GM18907 (cell line): ENCODE measurements around the gene IPO11.

Source experiments
- ATAC-seq: cut with Tn5 transposase; IDR thresholded peaks from one replicate; pipeline ENCODE4 v1.9.1; 2021; ENCODE audit warnings: mild to moderate bottlenecking, moderate library complexity; ENCODE audit not compliant: unreplicated experiment

The IPO11 gene

DNA sequence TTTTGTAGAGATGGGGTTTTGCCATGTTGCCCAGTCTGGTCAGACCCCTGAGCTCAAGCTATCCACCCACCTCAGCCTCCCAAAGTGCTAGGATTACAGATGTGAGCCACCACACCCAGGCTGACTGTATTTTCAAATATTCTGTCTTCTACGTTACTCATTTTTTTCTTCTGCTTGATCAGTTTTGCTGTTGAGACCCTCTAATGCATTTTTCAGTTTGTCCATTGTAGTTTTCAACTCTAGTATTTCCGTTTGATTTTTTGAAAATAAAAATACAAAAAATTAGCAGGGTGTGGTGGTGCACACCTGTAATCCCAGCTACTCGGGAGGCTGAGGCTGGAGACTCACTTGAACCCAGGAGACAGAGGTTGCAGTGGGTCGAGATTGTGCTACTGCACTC is 155.6 kb downstream of the IPO11 start:
- no peak for ATAC-seq

DNA sequence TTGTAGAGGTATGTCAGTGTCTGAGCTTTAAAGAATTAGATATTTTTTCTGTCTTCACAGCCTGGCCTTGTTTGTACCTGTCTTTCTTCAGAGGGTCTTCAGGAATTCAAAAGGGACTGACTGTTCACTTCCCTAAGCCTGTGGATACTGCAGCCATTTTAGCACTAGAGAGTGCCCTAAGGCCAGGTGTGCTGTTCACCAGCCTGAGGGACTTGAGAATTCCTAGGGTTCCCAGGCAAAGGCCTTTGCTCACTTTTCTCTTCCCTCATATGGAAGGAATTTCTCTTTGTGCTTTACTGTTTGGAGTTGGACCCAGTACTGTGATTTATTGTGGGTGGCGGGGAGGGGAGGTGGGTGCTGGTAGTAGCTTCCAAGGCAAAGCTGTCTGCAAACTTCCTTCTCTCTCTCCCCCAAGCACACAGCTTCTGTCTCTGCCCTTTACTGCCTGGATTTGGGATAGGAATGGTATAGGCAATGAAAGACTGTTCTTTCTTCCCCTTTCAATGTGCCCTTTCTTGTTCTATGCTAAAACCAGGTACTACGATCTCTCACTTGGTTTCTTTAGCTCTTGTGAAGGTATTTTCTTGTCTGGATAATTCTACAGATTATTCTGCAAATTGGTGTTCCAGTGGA is 156.4 kb downstream of the IPO11 start:
- no peak for ATAC-seq

DNA sequence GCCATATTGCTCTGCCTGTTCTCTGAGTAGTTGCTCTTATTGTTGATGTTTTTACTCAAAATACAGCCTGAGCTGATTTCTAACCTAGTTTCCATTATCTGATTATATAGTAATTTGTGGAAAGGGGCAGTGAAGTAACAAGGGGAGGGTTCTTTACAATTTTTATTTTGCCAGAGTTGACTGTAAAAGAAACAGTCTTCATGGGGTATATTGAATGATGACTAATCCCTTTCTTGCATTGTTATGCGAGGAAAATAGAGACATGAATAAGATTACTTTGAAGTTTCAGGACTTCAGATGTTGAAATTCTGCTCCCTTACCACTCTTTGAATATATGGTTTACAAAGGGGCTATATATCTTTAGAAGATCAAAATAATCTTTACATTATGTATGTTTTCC is 156.9 kb downstream of the IPO11 start:
- no peak for ATAC-seq

DNA sequence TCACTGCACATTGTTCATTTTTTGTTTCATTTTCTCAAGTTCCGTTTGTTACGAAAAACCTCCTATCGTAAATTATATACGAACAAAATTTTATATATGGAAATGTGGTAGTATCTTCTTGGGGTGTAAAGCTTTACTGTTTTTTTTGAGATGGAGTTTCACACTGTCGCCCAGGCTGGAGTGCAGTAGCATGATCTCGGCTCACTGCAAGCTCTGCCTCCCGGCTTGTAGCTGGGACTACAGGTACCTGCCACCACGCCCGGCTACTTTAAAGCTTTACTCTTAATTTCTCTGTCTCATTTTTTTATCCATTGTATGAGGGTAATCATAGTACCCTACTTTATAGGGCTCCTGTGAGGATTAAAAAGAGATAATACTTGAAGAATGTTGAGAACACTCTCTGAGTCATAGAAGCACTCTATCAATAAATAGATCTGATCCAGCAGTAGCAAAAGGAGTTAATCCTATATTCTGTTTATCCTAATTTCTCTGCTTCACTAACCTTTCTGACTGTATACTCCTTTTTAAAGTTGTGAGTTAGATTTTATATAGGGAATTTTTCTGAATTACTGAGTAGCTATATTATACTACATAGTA is 160.5 kb downstream of the IPO11 start:
- no peak for ATAC-seq

DNA sequence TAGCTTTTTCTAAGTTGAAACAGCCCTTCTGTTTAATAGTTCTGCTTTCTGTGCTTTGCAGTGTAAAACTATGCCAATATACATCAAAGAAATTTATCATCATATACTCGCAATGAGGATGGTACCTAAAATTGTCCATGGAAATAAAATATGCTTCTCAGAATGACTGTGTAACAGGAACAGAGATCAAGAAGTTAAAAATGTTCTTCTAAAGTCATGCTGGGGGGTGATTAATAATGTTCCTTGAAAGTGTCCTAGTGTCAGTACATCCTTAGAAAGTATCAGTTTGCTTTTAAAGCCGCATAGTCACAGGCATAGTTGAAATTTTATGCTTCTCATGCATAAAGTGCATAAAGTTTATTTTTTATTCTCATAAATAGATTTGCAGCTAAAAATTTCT is 162.0 kb downstream of the IPO11 start:
- no peak for ATAC-seq

DNA sequence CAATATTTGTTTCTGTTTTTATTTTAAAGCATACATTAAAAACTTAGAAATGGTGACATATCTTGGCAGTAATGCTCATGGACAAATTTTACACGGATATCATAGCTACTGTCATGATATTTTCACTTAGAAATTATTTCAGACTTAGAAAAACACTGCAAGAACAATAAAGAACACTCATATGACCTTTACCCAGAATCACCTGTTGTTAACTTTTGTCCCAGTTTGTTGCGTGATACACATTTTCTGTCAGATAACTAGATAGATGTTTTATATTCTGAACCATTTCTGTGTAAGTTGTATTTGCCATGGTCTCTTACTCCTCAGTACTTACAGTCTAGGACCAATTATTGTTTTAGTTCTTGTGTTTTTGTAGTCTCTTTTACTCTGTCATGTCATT is 162.5 kb downstream of the IPO11 start:
- no peak for ATAC-seq

DNA sequence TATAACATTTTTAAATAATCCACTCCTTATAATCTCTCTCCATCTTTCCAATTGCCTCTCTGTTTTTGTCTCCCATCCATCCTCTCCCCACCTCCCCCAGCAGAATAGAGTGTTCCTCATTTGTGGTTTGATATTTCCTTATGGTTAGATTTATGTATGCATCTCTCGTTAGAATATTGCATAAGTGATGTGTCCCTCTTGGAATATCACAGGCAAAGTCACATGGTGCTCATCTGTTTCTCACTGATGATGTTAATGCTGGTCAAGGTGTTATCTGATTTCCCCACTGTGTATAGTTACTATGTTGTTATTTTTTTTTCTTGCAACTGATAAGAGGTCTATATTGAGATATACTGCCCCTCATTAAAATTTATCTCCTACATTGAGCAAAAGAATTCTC is 162.9 kb downstream of the IPO11 start:
- no peak for ATAC-seq

DNA sequence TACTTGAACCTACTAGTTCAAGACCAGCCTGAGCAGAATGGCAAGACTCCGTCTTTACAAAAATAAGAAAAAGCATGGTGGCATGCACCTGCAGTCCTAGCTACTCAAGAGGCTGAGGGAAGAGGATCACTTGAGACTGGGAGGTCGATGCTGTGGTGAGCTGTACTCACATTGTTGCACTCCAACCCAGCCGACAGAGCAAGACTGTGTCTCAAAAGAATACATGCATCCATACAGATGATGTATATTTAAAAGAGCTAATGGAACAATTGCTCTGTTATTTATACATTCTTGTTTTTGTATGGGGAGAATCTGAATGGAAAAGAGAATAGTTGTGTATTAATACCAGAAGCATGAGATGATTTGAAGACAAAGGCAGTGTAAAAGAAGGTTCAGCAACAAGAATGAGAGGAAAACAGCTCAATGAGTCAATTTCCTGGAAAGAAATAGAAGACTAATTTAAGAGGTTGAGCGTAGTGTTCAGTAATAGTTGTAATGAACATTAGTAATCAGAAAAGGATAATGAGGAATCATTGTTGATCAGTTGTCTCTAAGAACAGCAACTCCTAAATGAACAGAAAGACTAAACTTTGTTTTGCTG is 164.1 kb downstream of the IPO11 start:
- no peak for ATAC-seq

DNA sequence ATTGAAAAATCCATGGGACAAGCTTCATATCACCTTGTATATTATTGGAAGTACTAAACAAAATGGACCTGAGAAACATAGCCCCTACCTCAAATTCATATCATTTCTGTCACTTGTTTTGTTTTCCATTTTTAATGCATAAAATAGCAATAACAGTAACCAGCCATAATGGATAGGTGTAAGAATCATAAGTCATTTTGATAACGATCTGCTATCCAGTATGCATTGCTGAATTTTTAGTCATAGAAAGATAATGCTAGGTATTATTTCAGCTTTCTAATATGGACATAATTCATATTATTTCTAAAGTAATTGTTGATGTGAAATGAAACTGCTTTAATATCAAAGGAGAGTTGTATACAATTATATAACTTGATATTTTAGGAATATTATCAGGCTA is 164.9 kb downstream of the IPO11 start:
- no peak for ATAC-seq

DNA sequence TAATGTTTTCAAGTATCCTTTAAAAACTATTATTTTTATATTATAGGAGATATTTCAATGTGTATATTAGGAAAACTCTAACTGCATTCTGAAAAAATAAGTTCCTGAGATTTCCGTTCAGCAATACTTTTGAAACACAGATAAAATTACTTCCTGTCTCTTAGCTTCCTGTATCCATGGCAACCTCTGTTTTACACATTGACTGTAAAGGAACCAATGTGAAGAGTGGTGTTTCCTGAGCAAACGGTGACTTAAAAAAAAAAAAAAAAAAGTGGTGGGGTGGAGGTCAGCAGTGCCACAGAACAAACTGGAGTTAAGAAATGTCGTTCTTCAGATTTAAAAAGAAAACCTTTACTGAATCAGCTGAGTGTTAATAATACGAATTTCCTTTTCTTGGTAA is 166.0 kb downstream of the IPO11 start, which contains the start of gene LRRC70:
Gene LRRC70, plus strand, starts transcription at position 280 of the 400 bp plus-strand sequence. CDS start 620 bp downstream, outside the sequence.
- peak; percentile 92 for ATAC-seq

DNA sequence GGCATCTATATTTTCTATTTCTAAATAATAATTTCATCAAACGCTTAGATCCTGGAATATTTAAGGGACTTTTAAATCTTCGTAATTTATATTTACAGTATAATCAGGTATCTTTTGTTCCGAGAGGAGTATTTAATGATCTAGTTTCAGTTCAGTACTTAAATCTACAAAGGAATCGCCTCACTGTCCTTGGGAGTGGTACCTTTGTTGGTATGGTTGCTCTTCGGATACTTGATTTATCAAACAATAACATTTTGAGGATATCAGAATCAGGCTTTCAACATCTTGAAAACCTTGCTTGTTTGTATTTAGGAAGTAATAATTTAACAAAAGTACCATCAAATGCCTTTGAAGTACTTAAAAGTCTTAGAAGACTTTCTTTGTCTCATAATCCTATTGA is 167.2 kb downstream of the IPO11 start:
- no peak for ATAC-seq

DNA sequence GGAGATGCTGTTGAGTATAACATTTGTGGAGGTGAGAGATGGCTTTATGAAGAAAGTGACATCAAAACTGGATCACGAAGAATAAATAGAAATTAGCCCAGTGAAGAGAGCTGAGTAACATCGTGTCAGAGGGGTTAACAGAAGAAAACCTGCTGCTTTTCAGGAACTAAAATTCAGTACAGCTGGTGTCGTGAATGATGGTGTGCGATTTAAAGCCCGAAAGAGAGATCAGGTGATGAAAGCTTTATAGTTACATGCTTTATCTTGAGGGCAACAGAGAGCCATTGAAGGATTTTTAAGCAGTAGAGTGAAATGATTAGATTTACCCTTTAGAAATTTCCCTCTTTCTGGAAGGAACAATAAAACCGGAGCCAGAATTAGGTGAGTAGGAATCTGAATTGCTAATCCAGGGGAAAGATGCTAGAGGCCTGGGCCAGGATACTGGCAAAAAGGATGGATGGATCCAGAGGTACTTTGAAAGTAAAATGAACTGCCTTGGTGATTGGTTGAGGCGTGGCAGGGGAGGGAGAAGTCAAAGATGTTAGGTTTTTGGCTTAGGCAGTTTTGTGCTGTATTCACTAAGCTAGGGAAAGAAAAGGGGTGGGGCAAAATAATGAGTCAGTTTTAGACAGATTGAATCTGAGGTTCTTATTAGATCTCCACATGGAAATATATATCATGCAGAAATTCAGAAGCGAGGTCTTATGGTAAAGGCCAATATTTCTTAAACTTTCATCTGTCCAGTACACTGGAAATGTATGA is 169.5 kb downstream of the IPO11 start:
- no peak for ATAC-seq

DNA sequence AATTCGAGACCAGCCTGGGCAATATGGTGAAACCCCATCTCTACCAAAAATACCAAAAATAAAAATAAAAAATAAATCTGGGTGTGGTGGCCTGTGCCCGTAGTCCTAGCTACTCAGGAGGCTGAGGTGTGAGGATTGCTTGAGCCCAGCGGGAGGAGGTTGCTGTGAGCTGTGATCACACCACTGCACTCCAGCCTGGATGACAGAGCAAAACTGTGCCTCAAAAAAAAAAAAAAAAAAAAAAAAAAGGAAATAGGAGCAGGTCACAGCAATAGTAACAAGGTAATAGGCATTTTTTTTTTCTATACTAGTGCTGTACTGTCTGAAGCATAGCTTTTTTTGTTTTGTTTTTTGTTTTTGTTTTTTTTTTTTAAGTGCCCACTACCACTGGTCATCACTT is 171.8 kb downstream of the IPO11 start:
- ATAC-seq: no peak

DNA sequence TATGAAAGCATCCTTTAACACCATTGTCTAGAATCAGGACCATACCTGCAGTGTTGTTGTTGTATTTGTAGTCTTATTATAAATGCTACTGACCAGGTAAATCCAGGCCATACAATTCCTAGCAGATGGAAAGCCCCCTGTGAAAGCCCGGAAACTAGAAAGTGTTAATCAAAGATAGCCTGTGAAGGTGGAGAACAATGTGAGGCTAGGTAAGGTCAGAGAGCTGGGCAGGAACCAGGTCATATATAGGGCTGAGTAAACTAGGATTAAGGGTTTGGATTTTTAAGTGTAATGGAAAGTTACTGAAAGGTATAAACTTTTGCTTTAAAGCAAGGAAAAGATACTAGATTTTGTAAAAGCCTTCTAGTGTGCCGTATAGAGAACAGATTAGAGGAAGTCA is 172.7 kb downstream of the IPO11 start:
- ATAC-seq: no peak

DNA sequence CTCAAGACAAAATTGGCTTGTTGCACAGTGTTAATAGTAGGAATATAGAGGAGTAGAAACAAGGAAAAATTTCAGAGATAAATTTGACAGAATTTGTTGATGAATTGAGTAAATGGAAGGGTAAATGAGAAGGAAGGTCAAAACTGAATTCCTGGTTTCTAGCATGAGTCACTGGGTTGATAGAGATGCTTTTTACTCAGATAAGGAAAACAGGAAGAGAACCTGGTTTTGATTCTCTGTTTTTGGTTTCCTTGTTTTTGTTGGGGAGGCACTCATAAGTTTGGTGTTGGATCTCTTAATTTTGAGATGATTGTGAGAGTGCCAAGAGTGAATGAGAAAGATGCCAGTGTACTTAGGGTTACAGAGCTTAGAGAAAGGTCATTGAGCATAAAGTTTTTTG is 173.2 kb downstream of the IPO11 start:
- ATAC-seq: no peak

DNA sequence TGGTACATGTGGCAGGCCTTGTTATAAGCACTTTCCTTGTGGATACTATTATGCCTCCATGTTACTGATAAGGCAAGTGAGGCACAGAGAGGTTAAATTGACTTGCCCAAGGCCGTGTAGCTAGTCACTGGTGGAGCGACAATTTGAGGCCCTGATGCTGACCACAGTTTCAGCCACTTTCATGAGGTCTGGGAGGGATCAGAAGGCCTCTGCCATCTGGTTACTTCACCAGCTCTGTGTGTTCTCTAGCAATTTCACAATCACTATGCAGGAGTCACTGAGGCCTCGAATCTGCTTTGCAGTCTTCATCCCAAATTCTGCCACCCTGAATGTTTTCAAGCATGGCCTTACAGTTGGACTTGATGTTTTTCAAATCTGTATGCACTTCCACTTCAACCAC is 175.2 kb downstream of the IPO11 start:
- peak; percentile 61 for ATAC-seq

DNA sequence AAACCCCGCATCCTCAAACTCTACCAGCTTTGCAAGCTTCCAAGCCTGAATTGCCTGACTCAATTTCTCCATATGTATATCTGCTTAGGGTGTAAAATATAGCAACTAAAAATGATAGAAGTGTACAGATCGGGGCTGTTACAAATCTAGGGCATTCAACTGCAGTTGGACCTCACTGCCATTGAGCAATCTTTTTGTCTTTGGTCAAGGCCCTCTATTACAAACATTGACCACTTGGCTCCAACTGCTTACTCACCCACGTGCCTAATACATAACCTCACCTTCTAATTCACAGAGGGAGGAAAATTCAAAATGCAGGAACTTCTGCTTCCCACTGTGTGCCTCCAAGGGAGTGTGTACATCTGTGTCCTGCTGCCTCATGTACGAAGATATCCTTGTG is 176.1 kb downstream of the IPO11 start:
- ATAC-seq: no peak

DNA sequence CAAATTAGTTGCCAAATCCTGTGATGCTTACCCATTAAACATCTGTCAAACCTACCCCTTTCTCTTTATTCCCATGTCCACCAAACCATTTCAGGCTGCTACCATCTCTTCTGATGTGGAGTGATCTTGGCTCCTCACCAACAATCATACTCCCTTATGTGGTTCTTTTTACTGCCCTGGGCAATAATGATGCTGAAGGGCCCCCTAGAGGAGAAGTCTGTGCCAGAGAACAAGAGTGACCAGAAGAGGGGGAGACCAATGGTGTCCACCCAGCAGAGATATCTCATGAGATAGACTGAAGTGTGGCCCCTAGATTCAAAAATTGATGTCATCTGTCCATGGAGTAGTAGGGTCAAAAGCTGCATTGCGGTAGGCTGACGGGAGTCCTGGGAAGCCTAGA is 176.9 kb downstream of the IPO11 start:
- ATAC-seq: no peak

DNA sequence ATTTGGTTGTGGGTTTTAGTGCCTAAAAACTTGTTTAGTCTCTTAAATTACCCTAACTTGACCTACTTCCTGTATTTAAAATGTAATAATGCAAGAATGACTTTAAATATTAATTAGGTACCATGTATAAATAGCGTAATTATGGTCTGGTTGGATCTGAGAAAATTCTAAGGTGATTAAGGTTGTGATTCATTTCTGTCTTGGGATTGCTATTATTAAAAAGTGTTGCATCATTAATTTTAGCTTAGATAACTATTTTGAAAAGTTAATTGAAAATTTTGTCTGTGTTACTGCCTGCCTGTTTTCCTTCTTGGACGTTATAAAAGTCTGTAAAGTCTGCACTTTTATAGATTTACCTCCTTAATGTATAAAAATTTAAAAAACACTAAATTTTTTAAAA is 177.8 kb downstream of the IPO11 start:
- ATAC-seq: no peak

DNA sequence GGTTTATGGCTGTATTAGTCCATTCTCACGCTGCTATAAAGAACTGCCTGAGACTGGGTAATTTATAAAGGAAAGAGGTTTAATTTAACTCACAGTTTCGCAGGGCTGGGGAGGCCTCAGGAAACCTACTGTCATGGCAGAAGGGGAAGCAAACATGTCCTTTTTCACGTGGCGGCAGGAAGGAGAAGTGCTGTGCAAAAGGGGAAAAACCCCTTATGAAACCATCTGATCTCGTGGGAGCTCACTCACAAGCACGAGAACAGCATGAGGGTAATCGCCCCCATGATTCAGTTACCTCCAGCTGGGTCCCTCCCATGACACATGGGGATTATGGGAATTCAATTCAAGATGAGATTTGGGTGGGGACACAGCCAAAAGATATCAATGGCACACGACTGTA is 180.0 kb downstream of the IPO11 start:
- ATAC-seq: no peak

DNA sequence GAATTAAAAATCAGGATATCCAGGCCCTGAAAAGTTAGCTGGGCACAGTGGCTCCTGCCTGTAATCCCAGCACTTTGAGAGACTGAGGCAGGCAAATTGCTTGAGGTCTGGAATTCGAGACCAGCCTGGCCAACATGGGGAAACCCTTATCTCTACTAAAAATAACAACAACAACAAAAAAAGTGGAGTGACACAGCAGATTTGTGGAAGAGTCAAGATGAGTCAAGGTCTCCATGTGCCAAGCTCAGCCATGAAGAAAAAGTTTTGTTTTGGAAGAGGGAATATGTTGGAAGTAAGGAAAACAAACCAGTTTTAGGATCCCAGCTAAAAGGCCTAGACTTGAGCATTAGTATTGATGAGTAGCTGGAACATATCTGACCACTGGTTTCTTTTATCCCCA is 180.8 kb downstream of the IPO11 start:
- no peak for ATAC-seq
